ENCODE data around the gene RAG2. TPM values are rescaled to one million over a fixed set of nuclear protein-coding genes. Genes with fewer than 3 reads are reported as not detected.

RAG2 gene
- total and polyA plus RNA-seq, 2 of the 4 experiments (the other 2 are of a cell fraction), result not detected

DNA sequence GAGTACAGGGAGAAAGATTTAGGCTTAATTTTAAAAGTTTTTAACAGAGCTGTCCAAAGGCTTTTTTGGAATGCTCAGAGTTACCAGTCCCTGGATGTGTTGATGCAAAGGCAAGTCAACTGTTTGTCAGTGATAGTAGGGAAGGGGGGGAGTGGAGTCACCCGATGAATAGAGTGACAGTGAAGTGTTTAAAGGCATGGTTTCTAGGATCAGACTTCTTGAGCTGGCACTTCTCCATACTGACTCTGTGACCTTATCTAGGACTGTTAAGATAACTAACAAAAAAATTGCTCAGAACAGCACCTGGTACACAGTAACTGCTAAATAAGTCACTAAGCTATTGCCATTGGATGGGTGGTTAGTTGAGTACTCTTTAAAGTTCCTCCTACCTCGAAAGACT lies 11.3 kb upstream of the RAG2 start:
- no peak for ATAC-seq (ENCODE audit: low read depth)
- H2BK15ac ChIP-seq (ENCODE audit: low read depth, low read length), result no peak overlapping the region
- H2AK9ac ChIP-seq (replicated peaks; ENCODE audit: low read depth, low read length, poor library complexity), result no peak overlapping the region
- H3K27me3 ChIP-seq (ENCODE audit: control insufficient read depth, insufficient read depth, low read length), result no peaks in the 10 kb centered on the region
- no peaks in the 10 kb centered on the region for H3K36me3 ChIP-seq (ENCODE audit: control insufficient read depth, insufficient read depth, low read length)
- H3K9me3 ChIP-seq (ENCODE audit: control insufficient read depth, insufficient read depth, low read length), result no peaks in the 10 kb centered on the region
- H4K5ac ChIP-seq (ENCODE audit: low read depth, low read length), result no peak overlapping the region
- no peaks in the 10 kb centered on the region for H3K79me1 ChIP-seq (ENCODE audit: low read depth in 1 of 2, low read length in 2 of 2)
- H2AFZ ChIP-seq (replicated peaks; ENCODE audit: low read length, poor library complexity), result no peak overlapping the region
- CTCF ChIA-PET, result no interaction called here
- no peaks in the 10 kb centered on the region; the same call in 1 of the 2 replicates for H3K9me1 ChIP-seq (ENCODE audit: insufficient read depth, low read length)
- H3K23ac ChIP-seq (ENCODE audit: low read depth, low read length), result no peak overlapping the region
- H4K20me1 ChIP-seq (ENCODE audit: insufficient read depth, low read length), result no peaks in the 10 kb centered on the region
- no peak overlapping the region for H2BK5ac ChIP-seq (ENCODE audit: low read depth, low read length, poor library complexity, severe bottlenecking)
- no peak overlapping the region for H4K8ac ChIP-seq (ENCODE audit: low read depth in 2 of 2, low read length in 2 of 2)
- no peak overlapping the region for H2BK120ac ChIP-seq (ENCODE audit: low read depth, low read length)
- BruUV-seq (replicated peaks), result no TSS peak
- no peak overlapping the region for H4K91ac ChIP-seq (ENCODE audit: insufficient read depth, low read depth, low read length)
- intact Hi-C loops (cut with micrococcal nuclease), result no loop called here
- WGBS, 2 experiments (ENCODE audit: extremely low coverage in 2 of 2, insufficient read length in 1 of 2), result no CpG with 5 or more reads among the region's 2 CpGs
- H3K9ac ChIP-seq (ENCODE audit: low read depth, low read length), result no peak overlapping the region
- in situ Hi-C loops (cut with MboI; ENCODE audit: low sequenced_read_pairs), result no loop called here
- no peak for DNase-seq
- H2AK5ac ChIP-seq (ENCODE audit: low read depth, low read length), result no peak overlapping the region
- dilution Hi-C loops (cut with HindIII; ENCODE audit: low sequenced_read_pairs, unreplicated experiment), result no loop called here
- no peak overlapping the region for H3K4me2 ChIP-seq (ENCODE audit: low read depth, low read length)
- POLR2A ChIA-PET (ENCODE audit: unreplicated experiment), result no interaction called here
- H3K14ac ChIP-seq (replicated peaks; ENCODE audit: low read depth, low read length), result no peak overlapping the region
- H3K4me1 ChIP-seq (ENCODE audit: control insufficient read depth, insufficient read depth, low read length), result no peaks in the 10 kb centered on the region
- no peak overlapping the region for H3K18ac ChIP-seq (ENCODE audit: low read depth, low read length)
- H3K56ac ChIP-seq (ENCODE audit: extremely low read depth, insufficient read depth, low read length), result no peak overlapping the region
- TF ChIP-seq RFX5 (IDR thresholded peaks at IDR 0.05; ENCODE audit: low read depth, low read length) (no peak), SMC3 (IDR thresholded peaks at IDR 0.05; ENCODE audit: low read depth, low read length) (no peak), RCOR1 (IDR thresholded peaks at IDR 0.05; ENCODE audit: insufficient replicate concordance, low read length) (no peak), MAZ (IDR thresholded peaks at IDR 0.05; ENCODE audit: borderline replicate concordance, low read depth, low read length) (no peak), POLR2A (IDR thresholded peaks at IDR 0.05; ENCODE audit: low read depth, low read length) (no peak), BHLHE40 (IDR thresholded peaks at IDR 0.05; ENCODE audit: low read depth, low read length) (no peak), FOS (IDR thresholded peaks at IDR 0.05; ENCODE audit: low read depth, low read length) (no peak), CEBPB (IDR thresholded peaks at IDR 0.05; ENCODE audit: low read depth, low read length) (no peak), MAFK (IDR thresholded peaks at IDR 0.05; ENCODE audit: low read depth, low read length) (no peak), MXI1 (IDR thresholded peaks at IDR 0.05; ENCODE audit: borderline replicate concordance, low read depth, low read length) (no peak), NFE2L2 (IDR thresholded peaks at IDR 0.05; ENCODE audit: low read depth, low read length) (no peak), CHD1 (IDR thresholded peaks at IDR 0.05; ENCODE audit: low read depth, low read length) (no peak)
- TF ChIP-seq, protein P1, sequence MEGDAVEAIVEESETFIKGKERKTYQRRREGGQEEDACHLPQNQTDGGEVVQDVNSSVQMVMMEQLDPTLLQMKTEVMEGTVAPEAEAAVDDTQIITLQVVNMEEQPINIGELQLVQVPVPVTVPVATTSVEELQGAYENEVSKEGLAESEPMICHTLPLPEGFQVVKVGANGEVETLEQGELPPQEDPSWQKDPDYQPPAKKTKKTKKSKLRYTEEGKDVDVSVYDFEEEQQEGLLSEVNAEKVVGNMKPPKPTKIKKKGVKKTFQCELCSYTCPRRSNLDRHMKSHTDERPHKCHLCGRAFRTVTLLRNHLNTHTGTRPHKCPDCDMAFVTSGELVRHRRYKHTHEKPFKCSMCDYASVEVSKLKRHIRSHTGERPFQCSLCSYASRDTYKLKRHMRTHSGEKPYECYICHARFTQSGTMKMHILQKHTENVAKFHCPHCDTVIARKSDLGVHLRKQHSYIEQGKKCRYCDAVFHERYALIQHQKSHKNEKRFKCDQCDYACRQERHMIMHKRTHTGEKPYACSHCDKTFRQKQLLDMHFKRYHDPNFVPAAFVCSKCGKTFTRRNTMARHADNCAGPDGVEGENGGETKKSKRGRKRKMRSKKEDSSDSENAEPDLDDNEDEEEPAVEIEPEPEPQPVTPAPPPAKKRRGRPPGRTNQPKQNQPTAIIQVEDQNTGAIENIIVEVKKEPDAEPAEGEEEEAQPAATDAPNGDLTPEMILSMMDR (conservative IDR thresholded peaks at IDR 0.05; ENCODE audit: low read depth, low read length), result no peak
- no peak overlapping the region for H3K4ac ChIP-seq (ENCODE audit: low read depth, low read length)
- H3K4me3 ChIP-seq (ENCODE audit: insufficient read depth, low read depth, low read length), result no peak overlapping the region
- no peak overlapping the region for H2BK20ac ChIP-seq (ENCODE audit: low read depth, low read length)
- H3K27ac ChIP-seq (ENCODE audit: insufficient read depth, low read length), result no peak overlapping the region
